HepG2 (cell line): ENCODE results near the gene AHRR. TPM values are rescaled to one million over a fixed set of nuclear protein-coding genes. Genes with fewer than 3 reads are reported as not detected.

Source experiments
- BORCS8-MEF2B ChIP-seq: sonication (generic); formaldehyde crosslinking; IDR thresholded peaks from 2 replicates; pipeline ENCODE4 v1.8.0; 2022; ENCODE audit warnings: mild to moderate bottlenecking, missing genetic modification reagents
- NFATC3 ChIP-seq: sonication (generic); formaldehyde crosslinking; IDR thresholded peaks from 2 replicates; pipeline ENCODE4 v1.5.1; 2020; ENCODE audit warnings: mild to moderate bottlenecking, missing genetic modification reagents
- NFIB ChIP-seq: sonication (generic); formaldehyde crosslinking; IDR thresholded peaks from 2 replicates; pipeline ENCODE4 v1.9.0; 2021; ENCODE audit warnings: missing genetic modification reagents, mild to moderate bottlenecking, borderline replicate concordance
- NR3C1 ChIP-seq: sonication (generic); formaldehyde crosslinking; IDR thresholded peaks from 2 replicates; pipeline ENCODE4 v1.4.0; 2020; ENCODE audit warnings: missing genetic modification reagents
- SMAD9 ChIP-seq: sonication (generic); formaldehyde crosslinking; IDR thresholded peaks from 2 replicates; pipeline ENCODE4 v1.5.1; 2020; ENCODE audit warnings: mild to moderate bottlenecking, missing genetic modification reagents
- SNAPC2 ChIP-seq: sonication (generic); formaldehyde crosslinking; IDR thresholded peaks from 2 replicates; pipeline ENCODE4 v1.8.1; 2022; ENCODE audit warnings: mild to moderate bottlenecking, missing genetic modification reagents
- SOX13 ChIP-seq, 3 experiments: fragments of 450-650 bp in 1 of 3; sonication (generic) in 1 of 3; formaldehyde crosslinking in 1 of 3; IDR thresholded peaks in 2 of 3; conservative IDR thresholded peaks in 1 of 3; 2 replicates each; pipeline versions ENCODE4 v1.5.0 to v1.6.1; 2016 to 2020; ENCODE audit warnings: antibody characterized with exemption in 1 of 3, mild to moderate bottlenecking in 1 of 3, missing compliant biosample characterization in 1 of 3, missing genetic modification reagents in 1 of 3, moderate library complexity in 1 of 3
- SPEN ChIP-seq: sonication (generic); formaldehyde crosslinking; IDR thresholded peaks from 2 replicates; pipeline ENCODE4 v1.5.1; 2020; ENCODE audit warnings: low read depth, mild to moderate bottlenecking, missing genetic modification reagents
- ZFP62 ChIP-seq: sonication (generic); formaldehyde crosslinking; IDR thresholded peaks from 2 replicates; pipeline ENCODE4 v1.4.0; 2020; ENCODE audit warnings: missing genetic modification reagents
- ZFX ChIP-seq: sonication (generic); formaldehyde crosslinking; IDR thresholded peaks from 2 replicates; pipeline ENCODE4 v1.4.0; 2020; ENCODE audit warnings: mild to moderate bottlenecking, low read depth, missing genetic modification reagents, moderate library complexity
- ZNF747 ChIP-seq: sonication (generic); formaldehyde crosslinking; IDR thresholded peaks from 2 replicates; pipeline ENCODE4 v1.8.1; 2023; ENCODE audit warnings: missing genetic modification reagents, mild to moderate bottlenecking, borderline replicate concordance
- ZNF775 ChIP-seq: sonication (generic); formaldehyde crosslinking; IDR thresholded peaks from 2 replicates; pipeline ENCODE4 v1.4.0; 2020; ENCODE audit warnings: missing genetic modification reagents, mild to moderate bottlenecking, moderate library complexity, borderline replicate concordance
- ZNF788 ChIP-seq: sonication (generic); formaldehyde crosslinking; IDR thresholded peaks from 2 replicates; pipeline ENCODE4 v1.5.0; 2020; ENCODE audit warnings: mild to moderate bottlenecking, missing genetic modification reagents, borderline replicate concordance
- ZSCAN25 ChIP-seq: sonication (generic); formaldehyde crosslinking; IDR thresholded peaks from 2 replicates; pipeline ENCODE4 v1.8.0; 2022; ENCODE audit warnings: mild to moderate bottlenecking, missing genetic modification reagents
- polyA plus RNA-seq, 8 experiments: library from polyadenylated mRNA; depleted of rRNA in 3 of 8; stranded (reverse) in 7 of 8; unstranded in 1 of 8; fragments of >200 nt; fragmentation: Illumina TruSeq in 4 of 8; extraction: Trizol in 4 of 8; gene quantifications; 2 replicates each; pipeline versions ENCODE4 v1.2.1 to v1.2.3, GENCODE V29; 2011 to 2016; ENCODE audit warnings: low read depth in 4 of 8, missing spikeins in 1 of 8, mixed read lengths in 1 of 8; ENCODE audit not compliant: insufficient read depth in 1 of 8
- total RNA-seq, 5 experiments: library from RNA; depleted of rRNA; stranded (reverse); fragments of >200 nt; fragmentation: Illumina TruSeq; extraction: Trizol; gene quantifications; 2 replicates each; pipeline ENCODE4 v1.2.3, GENCODE V29; 2016; ENCODE audit warnings: low read depth in 1 of 5
- TF ChIP-seq, protein P1 (sequence below): sonication (generic); formaldehyde crosslinking; IDR thresholded peaks from 2 replicates; pipeline ENCODE4 v1.5.0; 2020; ENCODE audit warnings: mild to moderate bottlenecking, missing genetic modification reagents
- TF ChIP-seq, protein P2 (sequence below): sonication (generic); formaldehyde crosslinking; IDR thresholded peaks from 2 replicates; pipeline ENCODE4 v1.8.0; 2022; ENCODE audit warnings: mild to moderate bottlenecking, missing genetic modification reagents
- TF ChIP-seq, protein P3 (sequence below): sonication (generic); formaldehyde crosslinking; IDR thresholded peaks from 2 replicates; pipeline ENCODE4 v1.4.0; 2020; ENCODE audit warnings: missing genetic modification reagents, borderline replicate concordance
- TF ChIP-seq, protein P4 (sequence below): IDR thresholded peaks from 2 replicates; pipeline ENCODE4 v1.6.1; 2016
- TF ChIP-seq, protein P5 (sequence below): sonication (generic); formaldehyde crosslinking; IDR thresholded peaks from 2 replicates; pipeline ENCODE4 v1.4.0; 2020; ENCODE audit warnings: mild to moderate bottlenecking, missing genetic modification reagents
- TF ChIP-seq, protein P6 (sequence below): IDR thresholded peaks from 2 replicates; pipeline ENCODE4 v1.6.1; 2016; ENCODE audit warnings: mild to moderate bottlenecking

Gene AHRR
- total and polyA plus RNA-seq, 2 of the 13 experiments (the other 11 are each of a cell fraction or from before 2014, with no cell fraction given): 0.28 to 0.35 TPM

DNA sequence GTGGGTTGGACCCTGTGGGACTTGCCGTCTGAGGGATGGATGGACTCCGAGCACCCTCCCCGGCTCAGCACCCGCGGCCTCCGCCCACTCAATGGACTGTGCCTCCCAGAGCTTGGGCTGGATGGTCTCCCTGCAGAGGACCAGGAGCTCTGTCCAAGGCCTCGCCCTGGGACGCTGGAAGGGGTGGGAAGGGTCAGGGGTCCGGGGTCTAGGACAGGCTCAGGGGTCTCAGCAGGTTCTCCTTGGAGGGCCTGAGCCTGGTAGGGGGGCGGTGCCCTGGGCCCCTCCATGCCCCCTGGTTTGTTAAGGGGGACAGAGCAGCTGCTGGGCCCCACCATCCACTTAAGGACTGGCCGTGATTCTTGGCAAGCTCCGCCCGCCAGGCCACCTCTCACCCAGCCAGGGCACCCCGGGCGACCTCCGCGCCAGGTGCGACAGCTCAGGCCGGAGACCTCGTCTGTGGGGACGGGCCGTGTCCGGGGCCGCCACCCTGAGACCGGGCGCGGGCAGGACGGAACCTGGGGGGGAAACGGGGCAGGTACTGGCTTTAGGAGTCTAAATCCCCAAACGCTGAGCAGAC is 150.7 kb downstream of the AHRR start (continued):
- TF ChIP-seq, protein P1, sequence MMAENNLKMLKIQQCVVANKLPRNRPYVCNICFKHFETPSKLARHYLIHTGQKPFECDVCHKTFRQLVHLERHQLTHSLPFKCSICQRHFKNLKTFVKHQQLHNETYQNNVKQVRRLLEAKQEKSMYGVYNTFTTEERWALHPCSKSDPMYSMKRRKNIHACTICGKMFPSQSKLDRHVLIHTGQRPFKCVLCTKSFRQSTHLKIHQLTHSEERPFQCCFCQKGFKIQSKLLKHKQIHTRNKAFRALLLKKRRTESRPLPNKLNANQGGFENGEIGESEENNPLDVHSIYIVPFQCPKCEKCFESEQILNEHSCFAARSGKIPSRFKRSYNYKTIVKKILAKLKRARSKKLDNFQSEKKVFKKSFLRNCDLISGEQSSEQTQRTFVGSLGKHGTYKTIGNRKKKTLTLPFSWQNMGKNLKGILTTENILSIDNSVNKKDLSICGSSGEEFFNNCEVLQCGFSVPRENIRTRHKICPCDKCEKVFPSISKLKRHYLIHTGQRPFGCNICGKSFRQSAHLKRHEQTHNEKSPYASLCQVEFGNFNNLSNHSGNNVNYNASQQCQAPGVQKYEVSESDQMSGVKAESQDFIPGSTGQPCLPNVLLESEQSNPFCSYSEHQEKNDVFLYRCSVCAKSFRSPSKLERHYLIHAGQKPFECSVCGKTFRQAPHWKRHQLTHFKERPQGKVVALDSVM (CRISPR knock-in tag): 0 out of 2 replicates have a peak, but pooled peaks have one; percentile 8
- no peak for TF ChIP-seq ZSCAN25 (CRISPR knock-in tag)
- no peak for TF ChIP-seq SOX13 (IDR thresholded peaks at IDR 0.05)
- TF ChIP-seq SOX13 (CRISPR knock-in tag; conservative IDR thresholded peaks at IDR 0.05 in 1 of 2, IDR thresholded peaks at IDR 0.05 in 1 of 2): no peak
- peak; percentile 74; the same call in 1 of the 2 replicates for TF ChIP-seq ZFX (CRISPR knock-in tag)
- TF ChIP-seq, protein P2, sequence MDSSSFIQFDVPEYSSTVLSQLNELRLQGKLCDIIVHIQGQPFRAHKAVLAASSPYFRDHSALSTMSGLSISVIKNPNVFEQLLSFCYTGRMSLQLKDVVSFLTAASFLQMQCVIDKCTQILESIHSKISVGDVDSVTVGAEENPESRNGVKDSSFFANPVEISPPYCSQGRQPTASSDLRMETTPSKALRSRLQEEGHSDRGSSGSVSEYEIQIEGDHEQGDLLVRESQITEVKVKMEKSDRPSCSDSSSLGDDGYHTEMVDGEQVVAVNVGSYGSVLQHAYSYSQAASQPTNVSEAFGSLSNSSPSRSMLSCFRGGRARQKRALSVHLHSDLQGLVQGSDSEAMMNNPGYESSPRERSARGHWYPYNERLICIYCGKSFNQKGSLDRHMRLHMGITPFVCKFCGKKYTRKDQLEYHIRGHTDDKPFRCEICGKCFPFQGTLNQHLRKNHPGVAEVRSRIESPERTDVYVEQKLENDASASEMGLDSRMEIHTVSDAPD (CRISPR knock-in tag): no peak
- no peak for TF ChIP-seq ZNF747 (CRISPR knock-in tag)
- TF ChIP-seq, protein P3, sequence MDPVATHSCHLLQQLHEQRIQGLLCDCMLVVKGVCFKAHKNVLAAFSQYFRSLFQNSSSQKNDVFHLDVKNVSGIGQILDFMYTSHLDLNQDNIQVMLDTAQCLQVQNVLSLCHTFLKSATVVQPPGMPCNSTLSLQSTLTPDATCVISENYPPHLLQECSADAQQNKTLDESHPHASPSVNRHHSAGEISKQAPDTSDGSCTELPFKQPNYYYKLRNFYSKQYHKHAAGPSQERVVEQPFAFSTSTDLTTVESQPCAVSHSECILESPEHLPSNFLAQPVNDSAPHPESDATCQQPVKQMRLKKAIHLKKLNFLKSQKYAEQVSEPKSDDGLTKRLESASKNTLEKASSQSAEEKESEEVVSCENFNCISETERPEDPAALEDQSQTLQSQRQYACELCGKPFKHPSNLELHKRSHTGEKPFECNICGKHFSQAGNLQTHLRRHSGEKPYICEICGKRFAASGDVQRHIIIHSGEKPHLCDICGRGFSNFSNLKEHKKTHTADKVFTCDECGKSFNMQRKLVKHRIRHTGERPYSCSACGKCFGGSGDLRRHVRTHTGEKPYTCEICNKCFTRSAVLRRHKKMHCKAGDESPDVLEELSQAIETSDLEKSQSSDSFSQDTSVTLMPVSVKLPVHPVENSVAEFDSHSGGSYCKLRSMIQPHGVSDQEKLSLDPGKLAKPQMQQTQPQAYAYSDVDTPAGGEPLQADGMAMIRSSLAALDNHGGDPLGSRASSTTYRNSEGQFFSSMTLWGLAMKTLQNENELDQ (CRISPR knock-in tag): no peak
- TF ChIP-seq, protein P4, sequence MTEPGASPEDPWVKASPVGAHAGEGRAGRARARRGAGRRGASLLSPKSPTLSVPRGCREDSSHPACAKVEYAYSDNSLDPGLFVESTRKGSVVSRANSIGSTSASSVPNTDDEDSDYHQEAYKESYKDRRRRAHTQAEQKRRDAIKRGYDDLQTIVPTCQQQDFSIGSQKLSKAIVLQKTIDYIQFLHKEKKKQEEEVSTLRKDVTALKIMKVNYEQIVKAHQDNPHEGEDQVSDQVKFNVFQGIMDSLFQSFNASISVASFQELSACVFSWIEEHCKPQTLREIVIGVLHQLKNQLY: no peak
- TF ChIP-seq ZNF788: no peak; the same call in 1 of the 2 replicates
- TF ChIP-seq NR3C1 (CRISPR knock-in tag): no peak
- no peak for TF ChIP-seq SNAPC2
- TF ChIP-seq, protein P5, sequence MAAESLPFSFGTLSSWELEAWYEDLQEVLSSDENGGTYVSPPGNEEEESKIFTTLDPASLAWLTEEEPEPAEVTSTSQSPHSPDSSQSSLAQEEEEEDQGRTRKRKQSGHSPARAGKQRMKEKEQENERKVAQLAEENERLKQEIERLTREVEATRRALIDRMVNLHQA: no peak
- peak; percentile 34; the same call in 1 of the 2 replicates for TF ChIP-seq ZFP62 (CRISPR knock-in tag)
- TF ChIP-seq ZNF775: no peak
- TF ChIP-seq NFATC3 (CRISPR knock-in tag): no peak
- TF ChIP-seq SMAD9 (CRISPR knock-in tag): no peak
- TF ChIP-seq, protein P6, sequence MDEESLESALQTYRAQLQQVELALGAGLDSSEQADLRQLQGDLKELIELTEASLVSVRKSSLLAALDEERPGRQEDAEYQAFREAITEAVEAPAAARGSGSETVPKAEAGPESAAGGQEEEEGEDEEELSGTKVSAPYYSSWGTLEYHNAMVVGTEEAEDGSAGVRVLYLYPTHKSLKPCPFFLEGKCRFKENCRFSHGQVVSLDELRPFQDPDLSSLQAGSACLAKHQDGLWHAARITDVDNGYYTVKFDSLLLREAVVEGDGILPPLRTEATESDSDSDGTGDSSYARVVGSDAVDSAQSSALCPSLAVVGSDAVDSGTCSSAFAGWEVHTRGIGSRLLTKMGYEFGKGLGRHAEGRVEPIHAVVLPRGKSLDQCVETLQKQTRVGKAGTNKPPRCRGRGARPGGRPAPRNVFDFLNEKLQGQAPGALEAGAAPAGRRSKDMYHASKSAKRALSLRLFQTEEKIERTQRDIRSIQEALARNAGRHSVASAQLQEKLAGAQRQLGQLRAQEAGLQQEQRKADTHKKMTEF (CRISPR knock-in tag): 0 out of 2 replicates have a peak, but pooled peaks have one; percentile 59
- no peak for TF ChIP-seq BORCS8-MEF2B (CRISPR knock-in tag)
- 0 out of 2 replicates have a peak, but pooled peaks have one; percentile 6 for TF ChIP-seq SPEN (CRISPR knock-in tag)
- no peak for TF ChIP-seq NFIB (CRISPR knock-in tag)
